ENCODE results near the gene VWF. TPM values are rescaled to one million over a fixed set of nuclear protein-coding genes. Genes with fewer than 3 reads are reported as not detected.

VWF gene
- total RNA-seq, 2 experiments from 2014 or later = 0.11 to 0.13 TPM

DNA sequence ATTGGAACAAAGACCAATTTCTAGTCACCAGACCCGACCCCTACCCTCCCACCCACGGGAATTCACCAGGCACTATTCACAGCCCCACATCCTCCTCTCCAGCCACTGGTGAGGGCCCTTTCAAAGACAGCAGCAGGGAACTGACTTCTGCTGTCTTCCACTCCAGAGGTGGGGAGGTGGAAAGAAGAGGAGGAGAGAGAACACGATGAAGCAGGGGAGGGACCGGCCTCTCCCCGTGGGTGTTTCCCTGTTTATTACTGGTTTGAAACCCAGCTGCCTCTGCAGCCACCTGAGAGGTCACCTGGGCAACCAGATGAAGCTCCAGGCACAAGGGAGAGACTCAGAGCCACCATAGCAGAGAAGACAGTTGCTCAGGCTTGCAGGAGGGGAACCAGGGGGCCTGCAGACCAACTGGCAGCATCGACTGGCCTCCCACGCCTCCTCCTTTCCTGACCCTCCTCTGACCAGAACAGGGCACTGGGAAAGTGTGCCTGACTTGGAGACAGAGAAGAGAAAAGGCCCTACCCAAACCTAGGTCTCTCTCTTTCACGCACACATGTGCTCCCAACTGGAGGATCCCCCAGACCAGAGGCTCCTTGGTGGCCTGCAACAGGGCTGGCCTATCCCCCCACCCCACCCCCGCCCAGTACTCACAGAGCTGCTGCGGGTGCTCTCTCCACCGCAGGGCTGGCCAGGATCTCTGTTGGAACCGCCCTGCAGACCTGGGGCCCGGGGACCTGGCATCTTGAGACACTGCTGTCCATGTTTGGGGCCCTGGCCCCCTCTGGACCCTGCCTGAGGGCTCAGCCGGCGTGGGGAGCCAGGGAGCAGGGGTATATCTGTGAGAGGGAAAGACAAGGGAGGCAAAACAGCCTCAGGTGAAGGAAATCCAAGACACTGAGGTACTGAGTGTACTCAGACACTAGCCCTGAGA, 202.2 kb downstream of the VWF start:
- H3K27ac Mint-ChIP-seq = no peak overlapping the region
- H3K36me3 Mint-ChIP-seq (ENCODE audit: low read depth) = no peaks in the 10 kb centered on the region
- DNase-seq (no peak), ATAC-seq (no peak)
- peaks cover 11% of the 10 kb centered on the region for H3K27me3 Mint-ChIP-seq
- no peaks in the 10 kb centered on the region for H3K9me3 Mint-ChIP-seq
- ChIA-PET CTCF (interaction anchor here (1.0 kb wide), 1 partner anchor 8 kb away, joined by 4 read pairs; no protein-coding TSS in a partner anchor), POLR2A (no interaction called here)
- intact Hi-C loops (cut with micrococcal nuclease) = no loop called here
- no peaks in the 10 kb centered on the region for H3K4me1 Mint-ChIP-seq (ENCODE audit: low read depth)
- H3K4me3 Mint-ChIP-seq = no peak overlapping the region
- TF ChIP-seq, protein P1, sequence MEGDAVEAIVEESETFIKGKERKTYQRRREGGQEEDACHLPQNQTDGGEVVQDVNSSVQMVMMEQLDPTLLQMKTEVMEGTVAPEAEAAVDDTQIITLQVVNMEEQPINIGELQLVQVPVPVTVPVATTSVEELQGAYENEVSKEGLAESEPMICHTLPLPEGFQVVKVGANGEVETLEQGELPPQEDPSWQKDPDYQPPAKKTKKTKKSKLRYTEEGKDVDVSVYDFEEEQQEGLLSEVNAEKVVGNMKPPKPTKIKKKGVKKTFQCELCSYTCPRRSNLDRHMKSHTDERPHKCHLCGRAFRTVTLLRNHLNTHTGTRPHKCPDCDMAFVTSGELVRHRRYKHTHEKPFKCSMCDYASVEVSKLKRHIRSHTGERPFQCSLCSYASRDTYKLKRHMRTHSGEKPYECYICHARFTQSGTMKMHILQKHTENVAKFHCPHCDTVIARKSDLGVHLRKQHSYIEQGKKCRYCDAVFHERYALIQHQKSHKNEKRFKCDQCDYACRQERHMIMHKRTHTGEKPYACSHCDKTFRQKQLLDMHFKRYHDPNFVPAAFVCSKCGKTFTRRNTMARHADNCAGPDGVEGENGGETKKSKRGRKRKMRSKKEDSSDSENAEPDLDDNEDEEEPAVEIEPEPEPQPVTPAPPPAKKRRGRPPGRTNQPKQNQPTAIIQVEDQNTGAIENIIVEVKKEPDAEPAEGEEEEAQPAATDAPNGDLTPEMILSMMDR (IDR thresholded peaks at IDR 0.05) = no peak

DNA sequence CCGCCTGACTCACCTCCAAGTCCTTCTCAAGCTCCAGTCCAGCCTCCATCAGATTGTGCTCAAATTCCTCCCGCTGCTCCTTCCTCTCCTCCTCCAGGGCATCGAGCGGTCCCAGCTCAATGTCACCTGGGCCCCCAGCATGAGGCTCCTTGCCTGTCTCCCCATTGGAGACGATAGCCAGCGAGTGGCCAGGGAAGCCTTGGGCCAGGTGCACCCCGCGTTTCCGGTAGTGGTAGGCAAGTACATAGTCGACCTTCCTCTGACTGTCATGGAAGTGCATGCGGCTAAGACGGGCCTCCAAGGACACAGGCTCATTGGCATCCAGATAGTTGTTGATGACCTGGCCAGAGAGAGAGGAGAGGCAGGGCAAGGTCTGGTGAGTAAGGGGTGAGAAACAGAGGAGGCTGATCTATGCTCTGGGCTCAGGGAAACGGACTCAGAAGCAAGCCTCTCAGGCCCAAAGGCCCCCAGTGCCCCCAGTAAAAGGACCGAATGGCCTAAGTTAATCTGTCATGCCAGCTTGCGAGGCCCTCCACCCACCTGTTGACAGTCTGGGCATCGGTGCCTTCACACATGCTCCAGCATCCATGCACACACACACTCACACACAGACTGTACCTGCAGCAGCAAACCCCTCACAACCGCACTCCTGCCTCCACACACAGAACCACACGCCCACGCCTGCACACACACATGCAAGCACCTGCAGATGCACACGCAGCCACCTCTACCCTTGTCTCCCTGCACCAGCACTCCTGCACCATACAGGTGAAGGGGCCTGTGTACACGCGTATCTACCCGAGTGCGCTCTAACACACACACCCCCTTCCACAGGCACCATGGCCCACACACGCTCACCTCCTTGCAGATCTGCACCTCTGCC, 203.2 kb downstream of the VWF start:
- Mint-ChIP-seq H3K36me3 (ENCODE audit: low read depth) (no peaks in the 10 kb centered on the region), H3K4me1 (ENCODE audit: low read depth) (no peaks in the 10 kb centered on the region), H3K4me3 (no peak overlapping the region), H3K27ac (no peak overlapping the region), H3K9me3 (no peaks in the 10 kb centered on the region), H3K27me3 (peaks cover 5% of the 10 kb centered on the region)
- ATAC-seq (no peak), DNase-seq (no peak)
- TF ChIP-seq, protein P1 (IDR thresholded peaks at IDR 0.05) = no peak
- CTCF ChIA-PET = no interaction called here
- intact Hi-C loops (cut with micrococcal nuclease) = no loop called here
- POLR2A ChIA-PET = no interaction called here

DNA sequence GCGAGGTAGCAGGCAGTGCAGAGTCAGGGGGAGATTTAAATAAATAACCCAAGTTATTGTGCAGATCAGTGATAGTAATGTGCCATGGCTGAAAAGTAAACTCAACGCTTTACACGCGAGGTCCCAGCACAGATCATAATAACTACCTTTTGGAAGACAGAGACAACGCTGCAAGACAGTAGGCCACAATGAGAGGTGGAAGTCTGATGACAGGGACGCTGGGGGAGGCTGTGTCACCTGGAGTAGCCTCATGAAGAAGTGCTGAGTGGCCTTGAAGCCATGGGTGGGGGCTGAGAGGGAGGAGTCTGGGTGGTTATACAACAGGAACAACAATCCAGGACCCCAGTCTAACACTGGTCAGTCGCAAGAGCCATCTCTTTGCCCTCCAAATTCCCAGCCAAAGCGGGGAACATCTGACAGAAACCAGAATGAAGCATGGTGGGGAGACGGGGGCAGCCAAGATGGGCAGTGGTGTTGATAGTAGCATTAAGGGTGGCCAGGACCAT, 207.6 kb downstream of the VWF start:
- ChIA-PET CTCF (no interaction called here), POLR2A (no interaction called here)
- H3K36me3 Mint-ChIP-seq (ENCODE audit: low read depth) = no peaks in the 10 kb centered on the region
- ATAC-seq (no peak), DNase-seq (no peak)
- TF ChIP-seq, protein P1 (IDR thresholded peaks at IDR 0.05) = no peak
- H3K9me3 Mint-ChIP-seq = no peaks in the 10 kb centered on the region
- H3K4me3 Mint-ChIP-seq = no peak overlapping the region
- H3K27ac Mint-ChIP-seq = no peak overlapping the region
- intact Hi-C loops (cut with micrococcal nuclease) = no loop called here
- peaks cover 1% of the 10 kb centered on the region for H3K27me3 Mint-ChIP-seq
- H3K4me1 Mint-ChIP-seq (ENCODE audit: low read depth) = no peaks in the 10 kb centered on the region

DNA sequence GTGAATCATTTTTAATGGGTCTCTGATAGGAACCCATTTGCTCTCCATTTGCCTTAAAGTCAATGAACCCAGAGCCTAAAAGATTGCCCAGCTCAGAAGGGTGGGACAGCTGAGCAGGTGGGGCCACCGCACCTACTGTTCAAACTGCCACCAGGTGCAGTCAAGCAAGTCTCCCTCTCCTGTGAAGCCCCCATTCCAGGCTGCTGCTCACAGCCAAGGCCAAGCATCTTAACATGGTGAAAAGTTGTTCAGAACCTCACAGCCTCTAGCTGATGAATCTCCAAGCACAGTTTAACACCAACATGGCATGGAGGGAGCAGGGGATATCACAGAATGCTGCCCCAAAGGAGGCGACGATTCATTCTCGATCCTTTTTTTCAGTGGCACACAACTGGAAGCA, 209.0 kb downstream of the VWF start:
- Mint-ChIP-seq H3K4me3 (no peak overlapping the region), H3K9me3 (no peaks in the 10 kb centered on the region), H3K27ac (no peak overlapping the region), H3K27me3 (peaks cover 3% of the 10 kb centered on the region), H3K36me3 (ENCODE audit: low read depth) (no peaks in the 10 kb centered on the region), H3K4me1 (ENCODE audit: low read depth) (no peaks in the 10 kb centered on the region)
- TF ChIP-seq, protein P1 (IDR thresholded peaks at IDR 0.05) = no peak
- DNase-seq (no peak), ATAC-seq (no peak)
- CTCF ChIA-PET = no interaction called here
- POLR2A ChIA-PET = no interaction called here
- intact Hi-C loops (cut with micrococcal nuclease) = no loop called here
